H9 (cell line): ENCODE results near the gene JAG1. TPM values are rescaled to one million over a fixed set of nuclear protein-coding genes. Genes with fewer than 3 reads are reported as not detected.

Experiments
- DNase-seq: peaks from one replicate; pipeline ENCODE4 v3.0.0-alpha.2; 2017
- H2AFZ ChIP-seq: one replicate; pipeline ENCODE4 v1.6.1; 2013; ENCODE audit warnings: mild to moderate bottlenecking, low read length, control low read depth, moderate library complexity
- H2AK5ac ChIP-seq: 2 replicates; pipeline ENCODE4 v1.6.1; 2013; ENCODE audit warnings: low read length, control low read depth, mixed read lengths; ENCODE audit not compliant: insufficient read length
- H2BK120ac ChIP-seq: one replicate; pipeline ENCODE4 v1.6.1; 2013; ENCODE audit warnings: low read depth, mild to moderate bottlenecking, low read length, control low read depth, inconsistent platforms; ENCODE audit not compliant: poor library complexity, severe bottlenecking
- H2BK12ac ChIP-seq: 2 replicates; pipeline ENCODE4 v1.6.1; 2013; ENCODE audit warnings: low read length, control low read depth, mixed read lengths, low read depth; ENCODE audit not compliant: insufficient read length
- H2BK15ac ChIP-seq: 2 replicates; pipeline ENCODE4 v1.6.1; 2013; ENCODE audit warnings: low read depth, low read length, control low read depth
- H2BK20ac ChIP-seq: one replicate; pipeline ENCODE4 v1.6.1; 2013; ENCODE audit warnings: low read depth, mild to moderate bottlenecking, low read length, control low read depth, inconsistent platforms; ENCODE audit not compliant: poor library complexity, severe bottlenecking
- H2BK5ac ChIP-seq: 2 replicates; pipeline ENCODE4 v1.6.1; 2013; ENCODE audit warnings: low read length, control low read depth, mixed read lengths; ENCODE audit not compliant: insufficient read length
- H3K14ac ChIP-seq: 2 replicates; pipeline ENCODE4 v1.6.1; 2013; ENCODE audit warnings: low read length, control low read depth; ENCODE audit not compliant: insufficient read depth
- H3K18ac ChIP-seq: 2 replicates; pipeline ENCODE4 v1.6.1; 2013; ENCODE audit warnings: low read depth, mild to moderate bottlenecking, mixed read lengths, low read length, control low read depth; ENCODE audit not compliant: insufficient read length
- H3K23ac ChIP-seq: 2 replicates; pipeline ENCODE4 v1.6.1; 2013; ENCODE audit warnings: low read length, control low read depth, mixed read lengths, low read depth; ENCODE audit not compliant: insufficient read length
- H3K23me2 ChIP-seq: 2 replicates; pipeline ENCODE4 v1.6.1; 2013; ENCODE audit warnings: low read depth, mild to moderate bottlenecking, mixed read lengths, low read length, control low read depth; ENCODE audit not compliant: insufficient read length, poor library complexity, severe bottlenecking
- H3K27ac ChIP-seq: 2 replicates; pipeline ENCODE4 v1.5.1; 2013; ENCODE audit warnings: low read length, control low read depth, mixed read lengths, low read depth; ENCODE audit not compliant: insufficient read length
- H3K27me3 ChIP-seq: 2 replicates; pipeline ENCODE4 v1.6.1; 2013; ENCODE audit warnings: low read length, control low read depth, inconsistent platforms; ENCODE audit not compliant: insufficient read depth
- H3K4ac ChIP-seq: 2 replicates; pipeline ENCODE4 v1.6.1; 2013; ENCODE audit warnings: low read depth, mild to moderate bottlenecking, control low read depth, inconsistent platforms, low read length, moderate library complexity
- H3K4me1 ChIP-seq: 2 replicates; pipeline ENCODE4 v1.6.1; 2013; ENCODE audit warnings: low read length, control low read depth, inconsistent platforms; ENCODE audit not compliant: insufficient read depth
- H3K4me2 ChIP-seq: 2 replicates; pipeline ENCODE4 v1.6.1; 2013; ENCODE audit warnings: low read length, control low read depth, mixed read lengths; ENCODE audit not compliant: insufficient read length, insufficient read depth
- H3K56ac ChIP-seq: 2 replicates; pipeline ENCODE4 v1.6.1; 2013; ENCODE audit warnings: low read depth, mild to moderate bottlenecking, mixed read lengths, low read length, control low read depth; ENCODE audit not compliant: insufficient read length
- H3K79me1 ChIP-seq: 2 replicates; pipeline ENCODE4 v1.6.1; 2013; ENCODE audit warnings: low read depth, mild to moderate bottlenecking, moderate library complexity, low read length, control low read depth, inconsistent platforms; ENCODE audit not compliant: insufficient read depth, poor library complexity, severe bottlenecking
- H3K79me2 ChIP-seq: 2 replicates; pipeline ENCODE4 v1.6.1; 2013; ENCODE audit warnings: low read length, control low read depth, inconsistent platforms; ENCODE audit not compliant: insufficient read depth
- H3K9ac ChIP-seq: 2 replicates; pipeline ENCODE4 v1.6.1; 2013; ENCODE audit warnings: low read length, control low read depth, mixed read lengths; ENCODE audit not compliant: insufficient read length; ENCODE audit errors: extremely low read depth
- H3K9me3 ChIP-seq: one replicate; pipeline ENCODE4 v1.6.1; 2013; ENCODE audit warnings: low read depth, low read length, inconsistent platforms; ENCODE audit not compliant: control insufficient read depth
- H3T11ph ChIP-seq: one replicate; pipeline ENCODE4 v1.6.1; 2013; ENCODE audit warnings: mild to moderate bottlenecking, low read length, control low read depth, inconsistent platforms
- H4K20me1 ChIP-seq: one replicate; pipeline ENCODE4 v1.6.1; 2013; ENCODE audit not compliant: control insufficient read depth, insufficient read length, insufficient read depth
- H4K5ac ChIP-seq: 2 replicates; pipeline ENCODE4 v1.6.1; 2013; ENCODE audit warnings: low read depth, mild to moderate bottlenecking, mixed read lengths, low read length, control low read depth; ENCODE audit not compliant: insufficient read length
- H4K8ac ChIP-seq: replicated peaks from 2 replicates; pipeline ENCODE4 v1.6.1; 2013; ENCODE audit warnings: low read length, control low read depth, mixed read lengths, low read depth; ENCODE audit not compliant: insufficient read length
- H4K91ac ChIP-seq: 2 replicates; pipeline ENCODE4 v1.6.1; 2013; ENCODE audit warnings: low read depth, mild to moderate bottlenecking, moderate library complexity, mixed read lengths, low read length, control low read depth; ENCODE audit not compliant: insufficient read length
- H3K27ac Mint-ChIP-seq, 3 experiments: 2 replicates in 2 of 3; 3 replicates in 1 of 3; pipeline ENCODE4 v1.8.0; 2020 to 2021; ENCODE audit warnings: mixed read lengths in 3 of 3, mild to moderate bottlenecking in 1 of 3, moderate library complexity in 1 of 3
- H3K27me3 Mint-ChIP-seq: 2 replicates; pipeline ENCODE4 v1.8.0; 2021; ENCODE audit warnings: low read depth, mild to moderate bottlenecking, moderate library complexity, mixed read lengths
- H3K36me3 Mint-ChIP-seq, 3 experiments: 2 replicates in 2 of 3; 3 replicates in 1 of 3; pipeline ENCODE4 v1.8.0; 2020 to 2021; ENCODE audit warnings: low read depth in 3 of 3, mixed read lengths in 3 of 3; ENCODE audit not compliant: insufficient read depth in 1 of 3
- H3K4me1 Mint-ChIP-seq, 2 experiments: 2 replicates each; pipeline ENCODE4 v1.8.0; 2020; ENCODE audit warnings: mixed read lengths in 2 of 2
- H3K4me3 Mint-ChIP-seq, 2 experiments: 2 replicates in 1 of 2; 3 replicates in 1 of 2; pipeline ENCODE4 v1.8.0; 2020 to 2021; ENCODE audit warnings: mild to moderate bottlenecking in 2 of 2, mixed read lengths in 2 of 2, moderate library complexity in 1 of 2
- H3K9me3 Mint-ChIP-seq, 2 experiments: 2 replicates in 1 of 2; 3 replicates in 1 of 2; pipeline ENCODE4 v1.8.0; 2020; ENCODE audit warnings: mild to moderate bottlenecking in 2 of 2, mixed read lengths in 2 of 2, moderate library complexity in 1 of 2
- CTCF ChIP-seq: fragments of 200-600 bp; sonication (generic); conservative IDR thresholded peaks from 3 replicates; pipeline ENCODE4 v1.8.0; 2021; ENCODE audit warnings: antibody characterized with exemption, mild to moderate bottlenecking
- total RNA-seq: library from RNA; stranded (reverse); gene quantifications from 2 replicates; pipeline ENCODE4 v1.2.1, GENCODE V29; 2021

The JAG1 gene
- total RNA-seq, 1 experiment from 2014 or later, result 58.1 TPM

- H3K18ac ChIP-seq, result no peak overlapping the region
- H4K20me1 ChIP-seq, result no peaks in the 10 kb centered on the region
- no peak overlapping the region for H2BK5ac ChIP-seq
- no peak overlapping the region; a peak in 1 of 7 replicates for H3K27ac Mint-ChIP-seq
- no peaks in the 10 kb centered on the region for H3K79me1 ChIP-seq
- H3T11ph ChIP-seq, result no peak overlapping the region
- H2BK120ac ChIP-seq, result no peak overlapping the region
- no peaks in the 10 kb centered on the region for H3K79me2 ChIP-seq
- no peaks in the 10 kb centered on the region for H3K4me1 ChIP-seq
- H3K4me1 Mint-ChIP-seq, result peaks cover 4 to 5% of the 10 kb centered on the region in 2 experiments; a peak in 3 of 4 replicates
- no peak overlapping the region for H3K4me2 ChIP-seq
- no peak overlapping the region for H2BK12ac ChIP-seq
- no peak overlapping the region for H4K5ac ChIP-seq
- H3K27me3 ChIP-seq, result no peaks in the 10 kb centered on the region
- no peak overlapping the region for H2AFZ ChIP-seq
- H2BK15ac ChIP-seq, result no peak overlapping the region
- no peak for DNase-seq
- H3K27me3 Mint-ChIP-seq, result no peaks in the 10 kb centered on the region
- no peaks in the 10 kb centered on the region for H3K9me3 ChIP-seq
- H3K23me2 ChIP-seq, result no peaks in the 10 kb centered on the region
- no peak overlapping the region for H3K56ac ChIP-seq
- H4K91ac ChIP-seq, result no peak overlapping the region
- no peak overlapping the region for H3K9ac ChIP-seq
- H3K23ac ChIP-seq, result no peak overlapping the region
- no peak overlapping the region for H3K4me3 Mint-ChIP-seq
- H3K14ac ChIP-seq, result no peak overlapping the region
- peaks cover 0 to 13% (median 3%) of the 10 kb centered on the region in 3 experiments; a peak in 4 of 7 replicates for H3K36me3 Mint-ChIP-seq
- no peak overlapping the region for H3K4ac ChIP-seq
- no peak for TF ChIP-seq CTCF
- H3K9me3 Mint-ChIP-seq, result no peaks in the 10 kb centered on the region
- no peak overlapping the region for H4K8ac ChIP-seq
- no peak overlapping the region for H2BK20ac ChIP-seq
- no peak overlapping the region for H2AK5ac ChIP-seq
- no peak overlapping the region for H3K27ac ChIP-seq
Observed at GRCh38 chr20:10609770-10610169, 64.0 kb downstream of the JAG1 start.
